Fibroblast of the aortic adventitia (primary cell): ENCODE data around the gene UBE2O. TPM values are rescaled to one million over a fixed set of nuclear protein-coding genes. Genes with fewer than 3 reads are reported as not detected.
A peak's percentile ranks its signal among the peaks of the same experiment; 100 is the strongest.

Source experiments
- DNase-seq: peaks from one replicate; pipeline ENCODE4 v3.0.0-alpha.2; 2010; ENCODE audit warnings: low read depth
- H3K4me3 ChIP-seq: 2 replicates; pipeline ENCODE4 v1.5.1; 2011; ENCODE audit warnings: low read depth, mild to moderate bottlenecking, control low read depth, low read length, moderate library complexity
- total RNA-seq: library from RNA; depleted of rRNA; stranded (reverse); fragments of >200 nt; gene quantifications from 2 replicates; pipeline ENCODE4 v1.2.3, GENCODE V29; 2012; ENCODE audit warnings: low replicate concordance
- TF ChIP-seq, protein P1 (sequence below): IDR thresholded peaks from 2 replicates; pipeline ENCODE4 v1.5.1; 2011; ENCODE audit warnings: mild to moderate bottlenecking, low read length, control low read depth, inconsistent platforms; ENCODE audit not compliant: insufficient read depth

The UBE2O gene
- total RNA-seq, 1 donor, result 16.3 TPM

- no peak for DNase-seq
- TF ChIP-seq, protein P1, sequence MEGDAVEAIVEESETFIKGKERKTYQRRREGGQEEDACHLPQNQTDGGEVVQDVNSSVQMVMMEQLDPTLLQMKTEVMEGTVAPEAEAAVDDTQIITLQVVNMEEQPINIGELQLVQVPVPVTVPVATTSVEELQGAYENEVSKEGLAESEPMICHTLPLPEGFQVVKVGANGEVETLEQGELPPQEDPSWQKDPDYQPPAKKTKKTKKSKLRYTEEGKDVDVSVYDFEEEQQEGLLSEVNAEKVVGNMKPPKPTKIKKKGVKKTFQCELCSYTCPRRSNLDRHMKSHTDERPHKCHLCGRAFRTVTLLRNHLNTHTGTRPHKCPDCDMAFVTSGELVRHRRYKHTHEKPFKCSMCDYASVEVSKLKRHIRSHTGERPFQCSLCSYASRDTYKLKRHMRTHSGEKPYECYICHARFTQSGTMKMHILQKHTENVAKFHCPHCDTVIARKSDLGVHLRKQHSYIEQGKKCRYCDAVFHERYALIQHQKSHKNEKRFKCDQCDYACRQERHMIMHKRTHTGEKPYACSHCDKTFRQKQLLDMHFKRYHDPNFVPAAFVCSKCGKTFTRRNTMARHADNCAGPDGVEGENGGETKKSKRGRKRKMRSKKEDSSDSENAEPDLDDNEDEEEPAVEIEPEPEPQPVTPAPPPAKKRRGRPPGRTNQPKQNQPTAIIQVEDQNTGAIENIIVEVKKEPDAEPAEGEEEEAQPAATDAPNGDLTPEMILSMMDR, result no peak
- no peak overlapping the region for H3K4me3 ChIP-seq
Observed at GRCh38 chr17:76445697-76446448, 7.1 kb downstream of the UBE2O start.

- H3K4me3 ChIP-seq, result no peak overlapping the region
- DNase-seq, result peak; percentile 33
- TF ChIP-seq, protein P1, result no peak
Observed at GRCh38 chr17:76444518-76445311, 8.2 kb downstream of the UBE2O start.

GRCh38 chr17:76442341-76443338, 10.3 kb downstream of the UBE2O start:
- peak; percentile 46 for DNase-seq
- TF ChIP-seq, protein P1, result no peak

DNA sequence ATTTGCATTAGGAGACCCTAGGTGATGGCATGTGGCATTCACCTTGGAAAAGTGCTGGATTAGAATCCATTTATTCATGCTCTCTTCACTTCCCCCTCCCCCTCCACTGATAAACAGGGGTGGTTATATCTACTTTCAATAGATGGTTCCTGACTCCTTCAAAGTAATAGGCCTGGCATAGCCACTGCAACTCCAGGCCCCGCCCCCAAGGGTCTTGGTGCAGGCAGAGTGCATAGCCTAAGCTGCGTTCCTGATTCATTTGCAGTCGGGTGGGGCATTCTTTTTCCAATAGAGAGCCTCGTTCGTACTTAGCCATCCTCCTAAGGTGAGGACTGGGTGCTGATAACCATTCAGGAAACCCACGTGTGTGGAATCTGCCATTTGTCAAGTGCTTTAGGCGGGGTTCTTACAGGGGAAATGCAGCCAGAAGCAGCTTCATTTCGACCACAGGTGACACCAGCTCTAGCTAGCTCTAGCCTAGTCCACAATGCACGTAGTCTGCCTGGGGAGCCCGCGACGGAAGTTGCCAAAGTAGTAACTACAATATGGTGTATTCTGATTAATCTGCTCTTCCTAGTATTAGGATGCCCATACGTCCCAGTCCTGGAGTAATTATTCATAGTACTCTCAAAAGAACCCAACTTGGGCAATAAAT, 11.1 kb downstream of the UBE2O start:
- H3K4me3 ChIP-seq, result no peak overlapping the region
- DNase-seq, result no peak
- TF ChIP-seq, protein P1, result no peak

More at GRCh38 chr17:76442341-76443338, 10.3 kb downstream of the UBE2O start:
- H3K4me3 ChIP-seq, result no peak overlapping the region

DNA sequence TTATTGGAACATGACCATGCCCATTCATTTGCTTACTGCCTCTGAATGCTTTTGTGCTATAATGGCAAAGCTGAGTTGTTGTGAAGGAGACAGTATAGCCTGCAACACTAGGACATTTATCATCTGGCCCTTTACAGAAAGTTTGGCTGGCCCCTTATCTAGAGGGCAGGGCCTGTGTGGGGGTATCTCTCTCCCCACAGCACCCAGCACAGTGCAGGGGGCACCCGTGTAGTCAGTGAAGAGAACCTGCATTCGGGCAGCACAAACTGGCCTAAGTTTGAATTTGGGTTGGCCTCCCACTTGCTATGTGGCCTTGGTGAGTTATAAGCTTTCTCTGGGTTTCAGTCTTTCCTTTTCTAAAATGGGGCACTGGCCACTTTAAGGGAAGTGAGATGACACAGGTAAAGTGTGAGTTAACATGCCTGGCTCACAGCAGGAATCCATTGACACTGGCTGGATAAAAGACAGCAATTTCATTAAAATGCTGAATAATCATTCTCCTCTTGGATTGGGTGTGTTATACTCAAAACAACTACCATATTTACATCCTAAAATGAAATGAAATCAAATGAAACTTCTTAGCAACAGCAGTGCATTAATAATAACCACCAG, 12.1 kb downstream of the UBE2O start:
- DNase-seq, result no peak
- no peak overlapping the region for H3K4me3 ChIP-seq
- TF ChIP-seq, protein P1, result no peak
